HepG2 (cell line): ENCODE results near the gene EMP2. TPM values are rescaled to one million over a fixed set of nuclear protein-coding genes. Genes with fewer than 3 reads are reported as not detected.
A peak's percentile ranks its signal among the peaks of the same experiment; 100 is the strongest.

ENCODE experiments used
- ATAC-seq: fragments of 200-7000 bp; cut with Tn5 transposase; 3 replicates; pipeline ENCODE4 v1.9.1; 2020; ENCODE audit warnings: mild to moderate bottlenecking, moderate library complexity
- BruUV-seq: library from RNA; stranded (reverse); fragments of 400-500 nt; replicated peaks from 2 replicates; lab custom pipeline; 2021; lab: Mats Ljungman, UMichigan
- CTCF ChIA-PET: fragments of 300-600 bp; formaldehyde crosslinking; extraction: SDS; loops from one replicate; lab custom pipeline; 2021; ENCODE audit warnings: low total read pairs, inconsistent platforms, low intra/inter-chr PET ratio; lab: Yijun Ruan, JAX
- POLR2A ChIA-PET: fragments of 350-600 bp; sonication (Branson Sonifier 250); formaldehyde crosslinking; loops from one replicate; lab custom pipeline; 2020; ENCODE audit warnings: antibody characterized with exemption, inconsistent platforms; lab: Yijun Ruan, JAX
- DNase-seq: peaks from one replicate; pipeline ENCODE4 v3.0.0-alpha.2; 2015; ENCODE audit warnings: low spot score
- FAIRE-seq: peaks from 3 replicates; lab custom pipeline; 2011; peaks lifted over from hg19 to GRCh38; lab: Jason Lieb, UNC
- H2AFZ ChIP-seq: one replicate; pipeline ENCODE4 v1.6.1; 2011; ENCODE audit warnings: low read length, inconsistent platforms
- H3K27ac ChIP-seq: fragments of 300-600 bp; 3 replicates; pipeline ENCODE4 v1.8.0; 2011; ENCODE audit warnings: mixed run types, mild to moderate bottlenecking, mixed read lengths, low read length, inconsistent platforms; ENCODE audit not compliant: insufficient read depth; ENCODE audit errors: extremely low read length
- H3K27me3 ChIP-seq, 2 experiments: fragments of 200-600 bp in 1 of 2; 2 replicates in 1 of 2; 3 replicates in 1 of 2; pipeline versions ENCODE4 v1.6.0 to v1.8.0; 2011; ENCODE audit warnings: low read length in 2 of 2, mild to moderate bottlenecking in 2 of 2, moderate library complexity in 2 of 2, inconsistent platforms in 1 of 2; ENCODE audit not compliant: insufficient read depth in 2 of 2, control insufficient read depth in 1 of 2
- H3K36me3 ChIP-seq, 2 experiments: fragments of 200-600 bp in 1 of 2; replicated peaks in 1 of 2; 2 replicates in 1 of 2; 3 replicates in 1 of 2; pipeline versions ENCODE4 v1.5.1 to v1.8.0; 2011; ENCODE audit warnings: low read length in 2 of 2, inconsistent platforms in 1 of 2; ENCODE audit not compliant: insufficient read depth in 2 of 2, control insufficient read depth in 1 of 2
- H3K4me1 ChIP-seq: 2 replicates; pipeline ENCODE4 v1.5.1; 2012; ENCODE audit warnings: low read length, inconsistent platforms; ENCODE audit not compliant: insufficient read depth
- H3K4me2 ChIP-seq: 2 replicates; pipeline ENCODE4 v1.6.0; 2011; ENCODE audit warnings: low read depth, low read length, inconsistent platforms
- H3K4me3 ChIP-seq, 3 experiments: fragments of 200-600 bp in 1 of 3; sonication (generic), shearing (Covaris generic) in 1 of 3; replicated peaks in 1 of 3; 2 replicates each; pipeline ENCODE4 v1.5.1; 2011 to 2016; ENCODE audit warnings: low read length in 3 of 3, inconsistent platforms in 2 of 3, low read depth in 2 of 3, mild to moderate bottlenecking in 2 of 3, control low read depth in 1 of 3, mixed read lengths in 1 of 3; ENCODE audit not compliant: insufficient read depth in 1 of 3
- H3K79me2 ChIP-seq: one replicate; pipeline ENCODE4 v1.6.1; 2011; ENCODE audit warnings: low read length, inconsistent platforms; ENCODE audit not compliant: insufficient read depth
- H3K9ac ChIP-seq: 2 replicates; pipeline ENCODE4 v1.6.0; 2011; ENCODE audit warnings: mild to moderate bottlenecking, low read depth, low read length, inconsistent platforms; ENCODE audit not compliant: insufficient read depth
- H3K9me3 ChIP-seq: 2 replicates; pipeline ENCODE4 v1.5.1; 2012; ENCODE audit warnings: mild to moderate bottlenecking, low read length
- H4K20me1 ChIP-seq: 2 replicates; pipeline ENCODE4 v1.6.0; 2011; ENCODE audit warnings: inconsistent platforms, mild to moderate bottlenecking, low read length, moderate library complexity; ENCODE audit not compliant: insufficient read depth
- CEBPG ChIP-seq: IDR thresholded peaks from 2 replicates; pipeline ENCODE4 v1.6.1; 2016
- GLMP ChIP-seq: sonication (generic); formaldehyde crosslinking; IDR thresholded peaks from 2 replicates; pipeline ENCODE4 v1.9.0; 2021; ENCODE audit warnings: missing genetic modification reagents, mild to moderate bottlenecking, borderline replicate concordance
- HCFC1 ChIP-seq: fragments of 150-350 bp; IDR thresholded peaks from 2 replicates; pipeline ENCODE4 v1.6.1; 2014; ENCODE audit warnings: low read depth, low read length
- HNRNPL ChIP-seq: fragments of 200-400 bp; formaldehyde crosslinking; IDR thresholded peaks from 2 replicates; pipeline ENCODE4 v1.6.1; 2017; ENCODE audit warnings: mild to moderate bottlenecking, low read depth, low read length
- MTA3 ChIP-seq: sonication (generic); formaldehyde crosslinking; IDR thresholded peaks from 2 replicates; pipeline ENCODE4 v1.4.0; 2020; ENCODE audit warnings: missing genetic modification reagents
- PCBP1 ChIP-seq: fragments of 200-400 bp; formaldehyde crosslinking; IDR thresholded peaks from 2 replicates; pipeline ENCODE4 v1.6.1; 2017; ENCODE audit warnings: mild to moderate bottlenecking, low read depth, low read length, borderline replicate concordance
- TBX3 ChIP-seq: fragments of 450-650 bp; IDR thresholded peaks from 2 replicates; pipeline ENCODE4 v1.6.1; 2017; ENCODE audit warnings: antibody characterized with exemption, mild to moderate bottlenecking, inconsistent platforms, borderline replicate concordance
- TEAD2 ChIP-seq: sonication (generic); formaldehyde crosslinking; IDR thresholded peaks from 2 replicates; pipeline ENCODE4 v1.9.0; 2021; ENCODE audit warnings: missing genetic modification reagents
- ZHX1 ChIP-seq: sonication (generic); formaldehyde crosslinking; IDR thresholded peaks from 2 replicates; pipeline ENCODE4 v1.8.1; 2022; ENCODE audit warnings: low read depth, mild to moderate bottlenecking, missing genetic modification reagents
- ZMAT3 ChIP-seq: sonication (generic); formaldehyde crosslinking; conservative IDR thresholded peaks from 2 replicates; pipeline ENCODE4 v1.7.0; 2021; ENCODE audit warnings: missing genetic modification reagents
- ZNF572 ChIP-seq: sonication (generic); formaldehyde crosslinking; IDR thresholded peaks from 2 replicates; pipeline ENCODE4 v1.5.1; 2020; ENCODE audit warnings: mild to moderate bottlenecking, missing genetic modification reagents
- ZNF574 ChIP-seq: sonication (generic); formaldehyde crosslinking; IDR thresholded peaks from 2 replicates; pipeline ENCODE4 v1.4.0; 2020; ENCODE audit warnings: missing genetic modification reagents
- ZNF687 ChIP-seq: sonication (generic); formaldehyde crosslinking; IDR thresholded peaks from 2 replicates; pipeline ENCODE4 v1.5.1; 2020; ENCODE audit warnings: mild to moderate bottlenecking, missing genetic modification reagents, moderate library complexity
- ZSCAN9 ChIP-seq: IDR thresholded peaks from 2 replicates; pipeline ENCODE4 v1.6.1; 2016; ENCODE audit warnings: borderline replicate concordance
- WGBS: methylation state at CpG from one replicate; pipeline ENCODE4 v1.1.6; 2017; ENCODE audit warnings: low lambda C conversion rate; 5-methylcytosine and 5-hydroxymethylcytosine counted together
- in situ Hi-C: cut with HindIII; loops from 2 replicates; pipeline ENCODE4 v1.10.0; 2017; ENCODE audit warnings: low pct_unique_long_range_greater_than_20kb; ENCODE audit not compliant: extremely low pct_ligation_motif_present
- intact Hi-C: fragments of 100-400 bp; cut with micrococcal nuclease; formaldehyde crosslinking; loops from one replicate; pipeline ENCODE4 v1.10.0; 2022; ENCODE audit not compliant: unreplicated experiment
- polyA plus RNA-seq, 8 experiments: library from polyadenylated mRNA; depleted of rRNA in 3 of 8; stranded (reverse) in 7 of 8; unstranded in 1 of 8; fragments of >200 nt; fragmentation: Illumina TruSeq in 4 of 8; extraction: Trizol in 4 of 8; gene quantifications; 2 replicates each; pipeline versions ENCODE4 v1.2.1 to v1.2.3, GENCODE V29; 2011 to 2016; ENCODE audit warnings: low read depth in 4 of 8, missing spikeins in 1 of 8, mixed read lengths in 1 of 8; ENCODE audit not compliant: insufficient read depth in 1 of 8
- total RNA-seq, 5 experiments: library from RNA; depleted of rRNA; stranded (reverse); fragments of >200 nt; fragmentation: Illumina TruSeq; extraction: Trizol; gene quantifications; 2 replicates each; pipeline ENCODE4 v1.2.3, GENCODE V29; 2016; ENCODE audit warnings: low read depth in 1 of 5

Gene EMP2
- total and polyA plus RNA-seq, 2 of the 13 experiments (the other 11 are each of a cell fraction or from before 2014, with no cell fraction given): 24.6 to 91.2 TPM

GRCh38 chr16:10619271-10619849 lies 39.0 kb upstream of the EMP2 start:
- H3K4me1 ChIP-seq: peaks cover 90% of the 10 kb centered on the region
- FAIRE-seq: no peak
- ChIA-PET POLR2A (no interaction called here), CTCF (no interaction called here)
- DNase-seq: no peak
- no peak overlapping the region for H3K4me3 ChIP-seq
- 83% methylated on average over 25 of the region's 25 CpGs for WGBS
- no peaks in the 10 kb centered on the region for H3K36me3 ChIP-seq
- no peaks in the 10 kb centered on the region for H4K20me1 ChIP-seq
- no peaks in the 10 kb centered on the region for H3K9me3 ChIP-seq
- no peak overlapping the region for H3K4me2 ChIP-seq
- BruUV-seq: no TSS peak
- in situ Hi-C loops: no loop called here
- no peaks in the 10 kb centered on the region for H3K79me2 ChIP-seq
- H3K9ac ChIP-seq: no peak overlapping the region
- H3K27me3 ChIP-seq: no peaks in the 10 kb centered on the region
- intact Hi-C loops: no loop called here
- no peak overlapping the region for H2AFZ ChIP-seq
- no peak for ATAC-seq
- no peak overlapping the region for H3K27ac ChIP-seq
- TF ChIP-seq TEAD2: no peak
- TF ChIP-seq ZSCAN9: no peak
- no peak; the same call in 1 of the 2 replicates for TF ChIP-seq ZNF687 (CRISPR knock-in tag)
- TF ChIP-seq HCFC1: no peak
- no peak for TF ChIP-seq ZHX1 (CRISPR knock-in tag)
- no peak for TF ChIP-seq ZMAT3
- no peak for TF ChIP-seq ZNF572 (CRISPR knock-in tag)
- peak; percentile 73; the same call in 1 of the 2 replicates for TF ChIP-seq HNRNPL
- no peak for TF ChIP-seq CEBPG
- no peak for TF ChIP-seq MTA3
- TF ChIP-seq GLMP (CRISPR knock-in tag): no peak
- no peak for TF ChIP-seq TBX3
- 0 out of 2 replicates have a peak, but pooled peaks have one; percentile 10 for TF ChIP-seq ZNF574 (CRISPR knock-in tag)
- 0 out of 2 replicates have a peak, but pooled peaks have one; percentile 21 for TF ChIP-seq PCBP1
